Breast epithelium (tissue), 3 donors: ENCODE data around the gene IL21R.

Experiments
- POLR2A ChIP-seq: fragments of 450-650 bp; IDR thresholded peaks from one replicate; pipeline ENCODE4 v1.6.1; 2016; ENCODE audit warnings: antibody characterized with exemption, mild to moderate bottlenecking, moderate library complexity
- TF ChIP-seq, protein P1 (sequence below), 3 donors: fragments of 450-650 bp; IDR thresholded peaks; one replicate each; pipeline ENCODE4 v1.5.1; 2016 to 2017; ENCODE audit warnings: antibody characterized with exemption in 3 of 3, mild to moderate bottlenecking in 3 of 3, moderate library complexity in 3 of 3

DNA sequence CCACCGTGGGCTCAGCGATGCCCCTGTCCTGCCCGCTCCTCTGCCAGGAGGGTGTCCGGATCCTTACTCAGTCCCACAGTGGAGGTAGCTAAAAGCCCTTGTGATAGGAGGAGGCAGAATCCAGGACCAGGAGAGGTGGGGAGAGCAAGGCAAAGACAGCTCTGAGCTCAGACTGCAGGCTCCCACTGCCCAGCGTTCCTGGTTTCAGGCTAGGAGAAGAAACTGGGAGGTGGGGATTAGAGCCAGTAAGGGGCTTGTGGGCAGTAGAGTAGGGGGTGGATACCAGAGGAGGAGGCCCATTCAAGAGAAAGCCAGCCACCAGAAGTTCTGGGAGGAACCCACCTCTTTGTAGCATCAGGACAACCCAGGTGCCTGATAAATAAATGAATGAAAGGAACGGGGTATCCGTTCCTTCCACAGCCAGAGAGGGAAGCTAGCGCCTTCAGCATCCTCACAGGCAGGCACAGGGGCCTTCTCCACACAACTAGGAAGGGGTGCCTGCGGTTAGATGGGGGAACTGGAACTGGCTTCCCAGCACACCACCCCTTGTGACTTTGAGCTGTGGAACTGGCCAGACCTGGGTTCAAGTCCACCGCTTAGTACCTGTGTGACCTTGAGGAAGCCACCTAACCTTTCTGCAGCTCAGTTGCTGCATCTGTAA, 2.3 kb downstream of the IL21R start:
- TF ChIP-seq, protein P1, sequence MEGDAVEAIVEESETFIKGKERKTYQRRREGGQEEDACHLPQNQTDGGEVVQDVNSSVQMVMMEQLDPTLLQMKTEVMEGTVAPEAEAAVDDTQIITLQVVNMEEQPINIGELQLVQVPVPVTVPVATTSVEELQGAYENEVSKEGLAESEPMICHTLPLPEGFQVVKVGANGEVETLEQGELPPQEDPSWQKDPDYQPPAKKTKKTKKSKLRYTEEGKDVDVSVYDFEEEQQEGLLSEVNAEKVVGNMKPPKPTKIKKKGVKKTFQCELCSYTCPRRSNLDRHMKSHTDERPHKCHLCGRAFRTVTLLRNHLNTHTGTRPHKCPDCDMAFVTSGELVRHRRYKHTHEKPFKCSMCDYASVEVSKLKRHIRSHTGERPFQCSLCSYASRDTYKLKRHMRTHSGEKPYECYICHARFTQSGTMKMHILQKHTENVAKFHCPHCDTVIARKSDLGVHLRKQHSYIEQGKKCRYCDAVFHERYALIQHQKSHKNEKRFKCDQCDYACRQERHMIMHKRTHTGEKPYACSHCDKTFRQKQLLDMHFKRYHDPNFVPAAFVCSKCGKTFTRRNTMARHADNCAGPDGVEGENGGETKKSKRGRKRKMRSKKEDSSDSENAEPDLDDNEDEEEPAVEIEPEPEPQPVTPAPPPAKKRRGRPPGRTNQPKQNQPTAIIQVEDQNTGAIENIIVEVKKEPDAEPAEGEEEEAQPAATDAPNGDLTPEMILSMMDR (IDR thresholded peaks at IDR 0.05): no peak
- TF ChIP-seq POLR2A: no peak
